Measurements from ENCODE around the gene PPM1D. TPM values are rescaled to one million over a fixed set of nuclear protein-coding genes. Genes with fewer than 3 reads are reported as not detected.
A peak's percentile ranks its signal among the peaks of the same experiment; 100 is the strongest.
"Not testable (repeated sequence)": the region's sequence is repeated elsewhere in the genome, so short reads cannot be mapped to it uniquely, and the experiment has no call there.

Gene PPM1D
- total RNA-seq, 1 donor from 2014 or later = 11.1 TPM

DNA sequence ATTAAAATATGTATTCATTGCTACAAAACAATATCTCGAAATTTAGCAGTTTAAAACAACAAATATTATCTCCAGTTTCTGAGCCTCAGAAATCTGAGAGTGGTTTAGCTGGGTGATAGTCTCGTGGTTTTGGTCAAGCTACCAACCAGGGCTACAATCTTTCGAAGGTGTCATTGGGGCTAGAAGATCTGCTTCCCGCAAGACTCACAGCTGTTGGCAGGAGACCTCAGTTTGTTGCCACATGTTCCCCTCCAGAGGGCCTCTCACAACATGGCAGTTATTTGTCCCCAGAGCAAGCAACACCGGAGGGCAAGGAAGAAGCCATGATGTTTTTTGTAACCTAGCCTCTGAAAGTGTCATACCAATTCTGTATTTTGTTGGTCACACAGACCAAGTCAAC, 65.6 kb downstream of the PPM1D start:
- no peak for DNase-seq (ENCODE audit: low read depth, low spot score)

DNA sequence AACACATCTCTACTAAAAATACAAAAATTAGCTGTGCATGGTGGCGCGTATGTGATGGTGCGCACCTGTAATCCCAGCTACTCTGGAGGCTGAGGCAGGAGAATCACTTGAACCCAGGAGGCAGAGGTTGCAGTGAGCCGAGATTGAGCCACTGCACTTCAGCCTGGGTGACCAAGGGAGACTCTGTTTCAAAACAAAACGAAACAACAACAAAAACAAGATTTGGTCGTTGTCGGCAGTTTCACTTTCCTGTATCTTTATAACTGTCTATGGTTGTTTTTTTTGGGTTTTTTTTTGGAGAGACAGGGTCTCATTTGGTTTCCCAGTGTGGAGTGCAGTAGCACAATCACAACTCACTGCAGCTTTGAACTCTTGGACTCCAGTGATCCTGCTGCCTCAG, 68.7 kb downstream of the PPM1D start:
- not testable (repeated sequence) for DNase-seq (ENCODE audit: low read depth, low spot score)

DNA sequence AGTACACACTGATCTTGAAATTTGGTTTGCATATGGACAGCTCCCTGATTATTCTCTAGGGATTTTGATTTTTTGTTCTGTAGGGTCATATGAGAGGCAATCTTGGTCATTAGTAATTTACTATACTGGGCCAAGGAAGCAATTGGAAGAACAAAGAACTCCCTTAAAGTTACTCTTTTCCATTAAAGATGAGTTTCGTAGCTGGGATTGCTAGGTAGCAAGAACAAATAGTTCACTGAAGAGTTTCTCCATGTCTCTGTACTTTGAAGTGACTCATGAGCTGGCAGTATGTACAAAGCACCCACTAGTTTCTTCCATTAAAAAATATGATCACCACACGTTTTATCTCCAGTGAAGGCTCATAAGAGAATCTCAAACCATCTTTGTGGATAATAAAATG, 71.5 kb downstream of the PPM1D start:
- DNase-seq (ENCODE audit: low read depth, low spot score) = no peak

DNA sequence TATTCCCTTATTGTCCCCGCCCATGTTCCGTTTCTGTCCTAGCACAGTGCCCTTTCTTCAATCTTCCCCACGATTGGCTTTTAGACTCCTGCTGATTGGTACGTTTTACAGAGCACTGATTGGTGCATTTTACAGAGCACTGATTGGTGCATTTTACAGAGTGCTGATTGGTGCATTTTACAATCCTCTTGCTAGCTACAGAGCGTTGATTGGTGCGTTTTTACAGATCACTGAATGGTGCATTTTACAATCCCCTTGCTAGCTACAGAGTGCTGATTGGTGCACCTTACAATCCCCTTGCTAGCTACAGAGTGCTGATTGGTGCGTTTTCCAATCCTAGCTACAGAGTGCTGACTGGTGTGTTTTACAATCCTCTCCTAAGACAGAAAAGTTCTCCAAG, 74.6 kb downstream of the PPM1D start:
- DNase-seq (ENCODE audit: low read depth, low spot score) = not testable (repeated sequence)

DNA sequence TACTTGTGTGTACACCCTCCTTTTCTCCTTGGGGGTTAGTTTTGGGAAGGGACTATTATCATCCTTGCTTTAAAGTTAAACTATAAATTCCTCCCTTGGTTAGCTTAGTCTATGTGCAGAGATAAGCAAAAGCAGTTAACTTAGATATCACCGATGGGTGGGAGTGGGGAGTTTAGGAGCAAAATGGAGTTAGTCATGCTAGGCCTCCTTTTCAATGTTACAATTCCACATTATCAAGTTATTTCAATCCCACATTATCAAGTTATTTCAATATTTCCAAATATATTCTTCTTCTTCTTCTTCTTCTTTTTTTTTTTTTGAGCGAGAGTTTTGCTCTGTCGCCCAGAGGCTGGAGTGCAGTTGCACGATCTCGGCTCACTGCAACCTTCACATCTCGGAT, 76.0 kb downstream of the PPM1D start:
- no peak for DNase-seq (ENCODE audit: low read depth, low spot score)

DNA sequence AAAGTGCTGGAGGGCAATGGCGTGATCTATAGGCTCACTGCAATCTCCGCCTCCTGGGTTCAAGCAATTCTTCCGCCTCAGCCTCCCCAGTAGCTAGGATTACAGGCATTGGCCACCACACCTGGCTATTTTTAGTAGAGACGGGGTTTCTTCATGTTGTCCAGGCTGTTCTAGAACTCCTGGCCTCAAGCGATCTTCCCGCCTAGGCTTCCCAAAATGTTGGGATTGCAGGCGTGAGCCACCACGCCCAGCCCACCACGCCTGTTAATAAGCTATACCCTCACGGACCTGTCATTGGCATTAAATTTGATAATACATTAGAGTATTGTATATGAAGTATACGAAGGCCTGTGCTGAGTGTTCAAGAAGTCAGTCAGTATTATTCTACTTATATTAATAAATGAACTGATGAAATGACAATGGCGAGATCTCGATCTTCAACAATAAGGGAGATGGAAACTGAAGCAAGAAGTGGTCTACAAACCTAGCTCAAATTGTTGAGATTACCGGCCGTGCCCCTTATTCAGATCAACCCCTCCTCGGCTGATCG, 76.8 kb downstream of the PPM1D start:
- DNase-seq (ENCODE audit: low read depth, low spot score) = no peak

DNA sequence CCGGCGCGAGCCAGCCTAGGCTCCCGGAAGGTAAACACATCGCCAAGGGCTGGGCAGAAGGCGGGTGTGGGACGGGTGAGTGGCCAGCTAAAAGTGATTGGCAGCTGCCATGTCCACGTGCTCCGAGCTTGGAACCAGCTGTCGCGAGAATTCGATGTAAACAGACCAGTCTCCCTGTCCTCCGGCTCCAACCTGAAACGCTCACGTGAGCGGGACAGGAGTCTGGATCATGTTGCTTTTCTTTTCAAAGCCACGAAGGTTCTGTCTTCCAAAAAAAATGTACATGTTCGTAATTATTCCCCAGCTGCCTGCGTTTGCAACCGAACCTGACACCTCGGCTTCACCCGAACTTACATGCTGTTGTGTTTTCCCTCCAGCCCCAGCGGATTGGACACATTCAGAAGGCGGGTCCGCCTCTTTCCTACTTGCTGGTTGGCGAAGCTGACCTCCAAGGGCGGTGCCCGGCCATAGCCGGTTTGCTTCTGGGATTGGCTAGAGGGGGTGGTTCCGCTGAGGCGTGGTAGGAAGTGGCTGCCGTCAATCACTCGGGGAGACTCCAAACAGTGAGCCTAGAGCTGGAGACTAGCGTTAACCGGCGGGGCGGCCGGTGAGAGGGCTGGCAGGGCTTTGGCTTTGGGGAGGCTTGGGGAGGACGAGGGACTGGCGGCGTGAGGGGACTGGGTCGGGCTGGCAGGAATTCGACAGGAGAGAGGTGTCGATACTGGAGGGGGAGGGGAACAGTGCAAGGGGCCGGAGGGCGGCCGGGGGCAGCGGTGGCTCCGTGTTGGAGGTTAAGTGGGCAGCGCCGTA, 77.5 kb downstream of the PPM1D start, which contains the start of gene BCAS3:
Gene BCAS3 (plus strand): TSS at position 544 of the 810 bp plus-strand sequence.
- peak; percentile 97 for DNase-seq (ENCODE audit: low read depth, low spot score)

DNA sequence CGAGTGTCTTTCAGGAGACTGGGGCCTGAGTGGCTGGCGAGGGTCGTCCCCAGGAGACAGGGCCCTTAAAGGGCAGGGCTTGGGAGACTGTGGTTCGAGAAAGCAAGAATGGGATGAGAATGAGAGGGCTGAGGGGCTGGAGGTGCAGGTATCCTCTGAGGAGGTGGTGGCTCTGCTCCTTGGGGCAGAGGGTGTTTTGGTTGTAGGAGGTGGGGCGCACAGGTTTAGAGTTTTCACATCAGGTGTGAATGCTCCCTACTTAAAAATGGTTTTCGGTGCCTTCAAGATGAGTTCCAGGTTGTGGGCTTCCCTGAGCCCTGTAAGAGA, 78.1 kb downstream of the PPM1D start:
- DNase-seq (ENCODE audit: low read depth, low spot score) = no peak

DNA sequence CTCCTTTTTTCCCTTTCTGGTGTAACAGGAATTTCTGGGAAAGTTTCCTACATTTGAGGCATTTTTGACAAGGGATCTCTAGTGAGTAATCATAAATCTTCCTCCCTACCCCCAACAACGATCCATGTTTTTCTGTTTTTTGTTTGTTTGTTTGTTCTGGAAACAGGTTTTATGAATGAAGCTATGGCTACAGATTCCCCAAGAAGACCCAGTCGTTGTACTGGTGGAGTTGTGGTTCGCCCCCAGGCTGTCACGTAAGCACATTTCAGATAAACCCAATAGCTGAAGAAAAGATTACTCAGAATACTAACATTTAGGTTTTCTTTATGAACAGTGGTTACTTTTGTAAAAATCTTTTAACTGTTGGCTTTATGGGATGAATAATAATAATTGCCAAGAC, 79.3 kb downstream of the PPM1D start:
- DNase-seq (ENCODE audit: low read depth, low spot score) = no peak

DNA sequence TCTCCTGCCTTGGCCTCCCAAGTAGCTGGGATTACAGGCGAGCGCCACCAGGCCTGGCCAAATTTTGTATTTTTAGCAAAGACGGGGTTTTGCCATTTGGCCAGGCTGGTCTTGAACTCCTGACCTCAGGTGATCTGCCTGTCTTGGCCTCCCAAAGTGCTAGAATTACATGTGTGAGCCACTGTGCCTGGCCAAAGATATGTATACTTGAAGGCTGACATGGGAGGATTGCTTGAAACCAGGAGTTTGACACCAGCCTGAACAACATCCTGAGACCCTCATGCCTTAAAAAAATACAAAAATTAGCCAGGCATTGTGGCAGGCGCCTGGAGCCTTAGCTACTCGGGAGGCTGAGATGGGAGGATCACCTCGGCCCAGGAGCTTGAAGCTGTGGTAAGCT, 80.8 kb downstream of the PPM1D start:
- DNase-seq (ENCODE audit: low read depth, low spot score) = no peak

DNA sequence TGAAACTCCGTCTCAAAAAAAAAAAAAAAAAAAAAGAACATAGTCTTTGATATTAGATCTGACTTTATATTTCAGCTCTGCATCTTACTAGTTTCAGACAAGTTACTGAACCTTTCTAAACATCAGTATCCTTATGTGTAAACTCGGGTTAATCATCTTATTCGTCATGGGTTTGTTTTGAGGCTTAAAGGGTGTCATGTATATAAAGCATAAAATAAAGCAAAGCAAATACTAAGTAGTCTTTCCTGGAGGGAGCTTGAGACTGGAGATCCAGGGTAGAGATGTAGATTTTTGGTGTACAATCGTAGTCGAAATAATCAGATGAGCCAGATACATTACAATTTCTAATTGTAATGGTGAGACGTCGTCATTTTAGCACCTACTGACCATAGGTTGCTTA, 85.4 kb downstream of the PPM1D start:
- DNase-seq (ENCODE audit: low read depth, low spot score) = no peak

DNA sequence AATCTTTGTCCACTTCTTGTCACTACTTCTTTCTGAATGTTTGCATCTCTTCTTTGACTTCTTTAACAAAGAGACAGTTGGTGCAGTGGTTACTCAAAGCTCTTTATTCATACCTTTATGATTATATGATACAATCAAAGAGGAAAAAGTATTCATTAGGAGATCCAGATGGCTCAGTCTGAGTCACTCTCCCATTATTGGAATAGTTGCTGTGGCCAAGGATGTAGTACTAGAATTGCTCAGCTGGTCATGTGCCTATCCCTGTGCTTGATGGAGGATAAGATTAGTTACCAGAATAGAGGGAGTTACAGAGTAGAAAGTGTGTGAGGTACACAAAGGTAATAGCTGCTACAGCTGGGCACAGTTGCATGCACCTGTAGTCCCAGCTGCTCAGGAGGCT, 96.0 kb downstream of the PPM1D start:
- no peak for DNase-seq (ENCODE audit: low read depth, low spot score)

DNA sequence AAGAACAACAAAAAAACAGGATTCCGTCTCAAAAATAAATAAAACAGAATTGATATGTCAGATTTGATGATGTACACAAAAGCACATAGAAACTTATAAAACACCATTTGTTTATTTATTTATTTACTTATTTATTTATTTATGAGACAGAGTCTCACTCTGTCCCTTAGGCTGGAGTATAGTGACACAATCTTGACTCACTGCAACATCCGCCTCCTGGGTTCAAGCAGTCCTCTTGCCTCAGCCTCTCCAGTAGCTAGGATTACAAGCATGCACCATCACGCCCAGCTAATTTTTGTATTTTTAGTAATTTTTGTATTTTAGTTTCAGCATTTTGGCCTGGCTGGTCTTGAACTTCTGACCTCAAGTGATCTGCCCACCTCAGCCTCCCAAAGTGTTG, 99.1 kb downstream of the PPM1D start:
- DNase-seq (ENCODE audit: low read depth, low spot score) = no peak

DNA sequence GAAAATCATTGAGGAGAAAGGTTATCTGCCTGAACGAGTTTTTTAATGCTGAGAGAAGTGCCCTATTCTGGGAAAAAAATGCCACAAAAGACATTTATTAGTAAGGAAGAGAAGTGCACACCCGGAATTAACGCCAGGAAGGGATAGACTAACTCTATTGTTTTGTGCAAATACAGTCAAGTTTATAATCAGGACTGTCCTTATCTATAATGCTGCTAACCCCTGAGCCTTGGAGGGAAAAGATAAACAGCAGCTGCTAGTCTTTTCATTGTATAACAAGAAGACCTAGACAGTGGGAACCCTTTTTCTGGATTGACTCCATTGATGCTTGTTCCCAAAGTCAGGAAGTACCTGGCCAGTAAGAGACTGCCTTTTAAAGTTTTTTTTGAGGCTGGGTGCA, 104.2 kb downstream of the PPM1D start:
- DNase-seq (ENCODE audit: low read depth, low spot score) = peak; percentile 32

DNA sequence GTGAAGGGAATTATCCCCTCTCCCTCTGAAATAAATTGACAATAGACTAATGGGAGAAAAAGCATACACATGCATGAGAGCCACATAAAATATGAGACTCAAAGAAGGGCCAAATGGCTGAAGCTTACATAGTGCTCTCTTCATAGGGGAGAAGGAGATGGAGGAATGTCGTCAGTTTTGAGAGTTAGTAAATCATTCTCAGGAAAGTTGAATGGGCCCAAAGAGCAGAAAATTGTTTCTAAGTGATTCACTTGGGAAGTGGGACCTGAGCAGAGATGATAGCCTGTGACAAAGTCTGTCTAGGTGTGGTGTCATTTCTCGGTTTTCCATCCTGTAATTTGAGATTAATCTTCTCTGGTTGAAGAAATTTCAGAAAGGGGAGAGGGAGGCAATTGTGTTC, 112.7 kb downstream of the PPM1D start:
- no peak for DNase-seq (ENCODE audit: low read depth, low spot score)

DNA sequence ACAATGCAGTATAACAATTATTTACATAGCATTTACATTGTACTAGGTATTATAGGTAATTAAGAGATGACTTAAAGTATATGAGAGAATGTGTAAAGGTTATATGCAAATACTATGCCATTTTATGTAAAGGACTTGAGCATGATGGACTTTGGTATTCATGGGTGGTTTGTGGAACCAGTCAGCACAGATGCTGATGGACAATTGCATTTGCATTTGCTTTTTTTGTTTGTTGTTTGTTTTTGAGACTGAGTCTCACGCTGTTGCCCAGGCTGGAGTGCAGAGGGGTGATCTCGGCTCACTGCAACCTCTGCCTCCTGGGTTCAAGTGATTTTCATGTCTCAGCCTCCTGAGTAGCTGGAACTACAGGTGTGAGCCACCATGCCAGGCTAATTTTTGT, 113.6 kb downstream of the PPM1D start:
- no peak for DNase-seq (ENCODE audit: low read depth, low spot score)

Other genes starting within 250 kb of the PPM1D start
- gene USP32, start 208.1 kb upstream of the PPM1D start, total RNA-seq = 41.6 and 59.7 TPM in 2 replicates
- 0.07 and 0.11 TPM in 2 replicates for gene CHCT1, start 177.7 kb upstream of the PPM1D start, total RNA-seq
- gene APPBP2, start 74.0 kb upstream of the PPM1D start, total RNA-seq = 26.0 and 42.6 TPM in 2 replicates
- 17.1 and 20.1 TPM in 2 replicates for gene BCAS3, start 77.7 kb downstream of the PPM1D start, total RNA-seq